CD8-positive, alpha-beta memory T cell (primary cell): ENCODE measurements around the gene ZNF571. TPM values are rescaled to one million over a fixed set of nuclear protein-coding genes. Genes with fewer than 3 reads are reported as not detected.
A peak's percentile ranks its signal among the peaks of the same experiment; 100 is the strongest.

Source experiments
- CTCF ChIA-PET: fragments of 350-600 bp; sonication (Branson Sonifier 250); formaldehyde crosslinking; loops from one replicate; lab custom pipeline; 2021; ENCODE audit warnings: antibody characterized with exemption; lab: Charles Lee
- POLR2A ChIA-PET: fragments of 350-600 bp; sonication (Branson Sonifier 250); formaldehyde crosslinking; loops from one replicate; lab custom pipeline; 2021; ENCODE audit warnings: antibody characterized with exemption; lab: Charles Lee
- DNase-seq, 5 donors: peaks; one replicate each; pipeline versions ENCODE4 v3.0.0 to v3.0.0-alpha.2; 2020 to 2022; ENCODE audit warnings: mixed read lengths in 1 of 5
- H3K27ac ChIP-seq: one replicate; pipeline ENCODE4 v1.7.0; 2013; ENCODE audit warnings: low read depth, mild to moderate bottlenecking, low read length, moderate library complexity
- H3K27me3 ChIP-seq: 2 replicates; pipeline ENCODE4 v1.7.0; 2013; ENCODE audit warnings: low read length, mild to moderate bottlenecking; ENCODE audit not compliant: insufficient read depth, poor library complexity, severe bottlenecking
- H3K36me3 ChIP-seq: 2 replicates; pipeline ENCODE4 v1.7.0; 2013; ENCODE audit warnings: mild to moderate bottlenecking, low read length, moderate library complexity; ENCODE audit not compliant: insufficient read depth
- H3K4me1 ChIP-seq: 2 replicates; pipeline ENCODE4 v1.7.0; 2013; ENCODE audit warnings: mild to moderate bottlenecking, low read length, moderate library complexity; ENCODE audit not compliant: insufficient read depth
- H3K4me3 ChIP-seq: 2 replicates; pipeline ENCODE4 v1.7.0; 2013; ENCODE audit warnings: mild to moderate bottlenecking, low read length
- H3K9me3 ChIP-seq: 2 replicates; pipeline ENCODE4 v1.7.0; 2013; ENCODE audit warnings: mild to moderate bottlenecking, low read length
- H3K27ac Mint-ChIP-seq, 8 donors: one replicate each; pipeline ENCODE4 v1.8.0; 2020 to 2021; ENCODE audit warnings: mixed read lengths in 8 of 8, mild to moderate bottlenecking in 6 of 8, inconsistent platforms in 3 of 8, moderate library complexity in 3 of 8
- H3K27me3 Mint-ChIP-seq, 2 donors: one replicate each; pipeline ENCODE4 v1.8.0; 2020 to 2021; ENCODE audit warnings: mixed read lengths in 2 of 2, mild to moderate bottlenecking in 1 of 2, moderate library complexity in 1 of 2
- H3K36me3 Mint-ChIP-seq, 3 donors: one replicate each; pipeline ENCODE4 v1.8.0; 2020 to 2021; ENCODE audit warnings: mixed read lengths in 3 of 3, inconsistent platforms in 1 of 3, mild to moderate bottlenecking in 1 of 3
- H3K4me1 Mint-ChIP-seq, 3 donors: one replicate each; pipeline ENCODE4 v1.8.0; 2020 to 2021; ENCODE audit warnings: mixed read lengths in 3 of 3, inconsistent platforms in 1 of 3, mild to moderate bottlenecking in 1 of 3
- H3K4me3 Mint-ChIP-seq, 7 donors: one replicate each; pipeline ENCODE4 v1.8.0; 2020 to 2021; ENCODE audit warnings: mixed read lengths in 7 of 7, mild to moderate bottlenecking in 6 of 7, moderate library complexity in 4 of 7, inconsistent platforms in 2 of 7
- H3K9me3 Mint-ChIP-seq, 5 donors: one replicate each; pipeline ENCODE4 v1.8.0; 2020 to 2022; ENCODE audit warnings: mixed read lengths in 5 of 5, mild to moderate bottlenecking in 3 of 5, moderate library complexity in 2 of 5, inconsistent platforms in 1 of 5
- polyA plus RNA-seq: library from polyadenylated mRNA; unstranded; fragments of 300-500 nt; fragmentation: Illumina TruSeq; gene quantifications from one replicate; pipeline ENCODE4 v1.2.3, GENCODE V29; 2021
- total RNA-seq, 2 experiments: library from RNA; stranded (reverse); gene quantifications; one replicate each; pipeline ENCODE4 v1.2.3, GENCODE V29; 2021

ZNF571 gene
- total RNA-seq = 1 to 10 TPM; 2.2 to 3.3 TPM
- polyA plus RNA-seq = 5.9 TPM

DNA sequence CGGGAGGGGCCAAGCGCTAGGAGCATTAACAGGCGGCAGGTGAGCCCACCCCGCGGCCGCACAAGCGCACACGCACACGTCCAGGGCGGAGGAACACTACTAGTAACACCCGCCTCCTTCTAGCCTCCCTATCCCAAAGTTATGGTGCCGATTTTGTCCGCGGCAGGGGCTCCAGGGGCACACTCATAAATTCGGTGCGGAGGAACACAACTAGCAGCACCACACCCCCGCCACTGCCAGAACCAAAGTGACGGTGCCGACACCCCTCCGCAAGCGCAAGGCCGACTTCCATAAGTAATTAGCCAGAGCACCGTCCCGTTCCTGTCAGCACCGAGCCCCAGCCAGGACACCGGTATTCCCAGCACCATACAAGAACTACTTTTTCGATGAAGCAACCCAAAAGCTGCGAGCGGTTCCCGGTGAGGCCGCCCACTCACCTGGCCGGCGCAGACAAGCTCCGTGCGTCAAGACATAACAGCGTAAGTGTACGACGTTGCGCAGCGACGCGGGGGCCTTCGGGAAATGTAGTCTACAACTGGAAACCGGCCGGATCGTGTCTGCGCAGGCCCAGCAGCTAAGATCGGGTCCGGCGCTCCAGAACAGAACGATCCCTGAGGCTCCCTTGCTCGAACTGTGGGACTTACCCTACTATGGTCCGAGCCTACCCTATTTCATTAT lies at the start of gene ZNF571, which contains the start of gene ZNF540:
Gene ZNF571, minus strand, starts transcription at position 489 of the 678 bp plus-strand sequence. CDS start 8,116 bp downstream, outside the sequence.
Gene ZNF540, plus strand, starts transcription at position 573 of the 678 bp plus-strand sequence. CDS start 3,572 bp downstream, outside the sequence.
- peak within 1 kb of the TSS; percentile 93 to 98 (median 96) for H3K4me3 Mint-ChIP-seq
- Histone ChIP-seq H3K27ac (peak within 1 kb of the TSS; percentile 93), H3K9me3 (peaks cover 7% of the 10 kb centered on the region), H3K4me1 (peaks cover 19% of the 10 kb centered on the region), H3K4me3 (peak within 1 kb of the TSS; percentile 93), H3K27me3 (no peaks in the 10 kb centered on the region), H3K36me3 (peaks cover 6% of the 10 kb centered on the region)
- DNase-seq = peak; percentile 82 to 95 (median 87)
- peak within 1 kb of the TSS; percentile 93 to 100 (median 98) for H3K27ac Mint-ChIP-seq
- H3K9me3 Mint-ChIP-seq = peaks cover 0 to 21% (median 7%) of the 10 kb centered on the region in 5 donors
- POLR2A ChIA-PET = interaction anchor here (0.7 to 1.9 kb wide), 15 partner anchors 8 to 990 kb away, joined by 3 to 22 read pairs (median 5); partner anchors contain the start of genes ZFP30, ZNF382, ZNF383 and ZNF420
- H3K27me3 Mint-ChIP-seq = peaks cover 0 to 4% of the 10 kb centered on the region in 2 donors
- H3K36me3 Mint-ChIP-seq = peaks cover 11 to 54% (median 34%) of the 10 kb centered on the region in 3 donors
- CTCF ChIA-PET = interaction anchor here (0.9 to 1.4 kb wide), 5 partner anchors 59 to 277 kb away, joined by 3 to 7 read pairs (median 3); partner anchors contain the start of genes ZNF570 and ZNF793
- peaks cover 33 to 57% (median 44%) of the 10 kb centered on the region in 3 donors for H3K4me1 Mint-ChIP-seq

DNA sequence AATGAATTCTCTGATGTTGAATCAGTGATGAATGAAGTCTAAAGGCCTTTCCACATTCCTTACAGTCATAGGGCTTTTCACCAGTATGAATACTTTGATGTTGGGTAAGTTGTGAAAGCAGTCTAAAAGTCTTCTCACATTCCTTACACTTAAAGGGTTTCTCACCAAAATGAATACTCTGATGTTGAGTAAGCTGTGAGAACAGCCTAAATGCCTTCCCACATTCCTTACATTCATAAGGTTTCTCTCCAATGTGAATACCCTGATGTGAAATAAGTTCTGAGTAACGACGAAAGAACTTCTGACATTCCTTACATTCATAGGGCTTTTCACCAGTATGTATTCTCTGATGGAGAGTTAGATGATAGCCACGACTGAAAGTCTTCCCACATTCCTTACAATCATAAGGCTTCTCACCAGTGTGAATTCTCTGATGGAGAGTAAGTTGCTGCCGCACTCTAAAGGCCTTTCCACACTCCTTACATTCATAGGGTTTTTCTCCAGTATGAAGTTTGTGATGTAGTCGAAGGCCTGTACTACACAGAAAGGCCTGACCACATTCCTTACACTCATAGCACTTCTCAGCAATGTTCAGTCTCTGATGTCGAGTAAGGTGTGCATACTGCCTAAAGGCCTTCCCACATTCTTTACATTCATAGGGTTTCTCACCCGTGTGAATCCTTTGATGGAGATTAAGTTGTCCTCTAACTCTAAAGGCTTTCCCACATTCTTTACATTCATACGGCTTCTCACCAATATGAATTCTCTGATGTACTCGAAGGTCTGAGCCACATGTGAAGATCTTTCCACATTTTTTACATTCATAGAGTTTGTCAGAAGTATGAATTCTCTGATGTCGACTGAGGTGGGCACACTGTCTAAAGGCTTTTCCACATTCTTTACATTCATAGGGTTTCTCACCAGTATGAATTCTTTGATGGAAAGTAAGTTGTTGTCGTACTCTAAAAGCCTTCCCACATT lies 40.8 kb upstream of the ZNF571 start:
- H3K4me1 Mint-ChIP-seq = no peaks in the 10 kb centered on the region
- no peak overlapping the region for H3K27ac Mint-ChIP-seq
- CTCF ChIA-PET = no interaction called here
- no peaks in the 10 kb centered on the region for H3K27me3 Mint-ChIP-seq
- peaks cover 31 to 57% (median 53%) of the 10 kb centered on the region in 3 donors for H3K36me3 Mint-ChIP-seq
- no peak overlapping the region for H3K4me3 Mint-ChIP-seq
- Histone ChIP-seq H3K27me3 (no peaks in the 10 kb centered on the region), H3K4me3 (no peak overlapping the region), H3K27ac (no peak overlapping the region), H3K9me3 (peaks cover 42% of the 10 kb centered on the region), H3K36me3 (peaks cover 4% of the 10 kb centered on the region), H3K4me1 (no peaks in the 10 kb centered on the region)
- no peak for DNase-seq
- peaks cover 42 to 85% (median 78%) of the 10 kb centered on the region in 5 donors for H3K9me3 Mint-ChIP-seq
- POLR2A ChIA-PET = no interaction called here

DNA sequence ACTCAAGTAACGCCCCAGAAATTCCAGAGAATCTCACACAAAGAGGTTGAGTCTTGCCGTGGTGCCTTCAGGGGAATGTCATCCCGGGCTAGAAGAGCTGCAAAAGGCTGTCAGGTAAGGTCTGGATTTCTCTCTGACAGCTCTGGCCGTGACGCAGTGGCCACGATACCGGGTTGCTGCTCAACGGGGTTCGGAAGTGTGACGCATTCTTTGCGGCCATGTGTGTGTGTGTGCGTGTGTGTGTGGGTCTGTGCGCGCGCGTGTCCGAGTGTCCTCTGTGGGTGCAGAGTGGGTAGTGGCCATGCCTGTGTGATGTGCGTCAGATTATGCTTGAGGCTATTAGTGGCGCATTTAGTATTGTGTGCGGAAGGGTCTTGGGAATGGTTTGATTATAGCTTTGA lies 390 bp upstream of the ZNF571 start:
- peak overlapping the region; percentile 93 to 100 (median 98) for H3K27ac Mint-ChIP-seq

GRCh38 chr19:37593996-37594303 lies 642 bp downstream of the ZNF571 start:
- peak overlapping the region; percentile 93 for H3K27ac ChIP-seq
- peak overlapping the region; percentile 93 to 98 (median 96) for H3K4me3 Mint-ChIP-seq

More for the DNA sequence above, 390 bp upstream of the ZNF571 start:
- peak overlapping the region; percentile 93 to 98 (median 96) for H3K4me3 Mint-ChIP-seq
- Histone ChIP-seq H3K4me3 (peak overlapping the region; percentile 93), H3K27me3 (no peaks in the 10 kb centered on the region), H3K27ac (peak overlapping the region; percentile 93), H3K36me3 (peaks cover 12% of the 10 kb centered on the region), H3K9me3 (peaks cover 7% of the 10 kb centered on the region), H3K4me1 (peaks cover 19% of the 10 kb centered on the region)
- CTCF ChIA-PET = interaction anchor here (0.9 to 1.4 kb wide), 5 partner anchors 58 to 277 kb away, joined by 3 to 7 read pairs (median 3); partner anchors contain the start of genes ZNF570 and ZNF793
- peak in 4 of 5 donors; percentile 48 to 85 (median 70) for DNase-seq
- POLR2A ChIA-PET = interaction anchor here (0.8 to 1.9 kb wide), 13 partner anchors 8 to 990 kb away, joined by 3 to 22 read pairs (median 6); partner anchors contain the start of genes ZFP30, ZNF382, ZNF420 and ZNF527
- peaks cover 15 to 57% (median 38%) of the 10 kb centered on the region in 3 donors for H3K36me3 Mint-ChIP-seq
- H3K9me3 Mint-ChIP-seq = peaks cover 0 to 18% (median 7%) of the 10 kb centered on the region in 5 donors
- peaks cover 0 to 4% of the 10 kb centered on the region in 2 donors for H3K27me3 Mint-ChIP-seq
- H3K4me1 Mint-ChIP-seq = peaks cover 33 to 57% (median 44%) of the 10 kb centered on the region in 3 donors

DNA sequence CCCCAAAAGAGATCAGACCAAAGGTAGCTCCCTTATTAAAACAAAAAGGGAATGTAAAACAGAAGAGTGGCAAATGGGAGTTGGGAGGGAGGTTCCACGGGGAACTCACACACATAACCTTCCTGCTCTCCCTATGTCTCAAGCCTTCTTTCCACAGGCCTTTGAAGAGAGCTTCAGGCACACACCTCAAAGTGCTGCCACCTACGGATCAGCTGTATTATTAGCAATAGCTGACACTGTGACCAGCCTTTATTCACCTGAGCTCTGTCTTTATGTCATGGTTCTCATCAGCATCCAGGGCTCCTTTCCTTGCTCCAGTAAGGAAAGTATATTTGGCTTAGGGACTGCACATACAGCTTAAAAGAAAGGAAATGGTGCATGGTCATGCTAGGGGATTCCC lies 11.3 kb downstream of the ZNF571 start:
- H3K4me1 ChIP-seq = no peaks in the 10 kb centered on the region
- H3K4me3 ChIP-seq = no peak overlapping the region
- H3K27ac Mint-ChIP-seq = no peak overlapping the region
- CTCF ChIA-PET = no interaction called here
- peaks cover 43% of the 10 kb centered on the region for H3K9me3 ChIP-seq
- peaks cover 34 to 54% (median 38%) of the 10 kb centered on the region in 3 donors for H3K36me3 Mint-ChIP-seq
- H3K4me1 Mint-ChIP-seq = peaks cover 0 to 3% (median 0%) of the 10 kb centered on the region in 3 donors
- H3K9me3 Mint-ChIP-seq = peaks cover 40 to 67% (median 66%) of the 10 kb centered on the region in 5 donors
- no peaks in the 10 kb centered on the region for H3K27me3 ChIP-seq
- DNase-seq = no peak
- no peaks in the 10 kb centered on the region for H3K27me3 Mint-ChIP-seq
- H3K27ac ChIP-seq = no peak overlapping the region
- POLR2A ChIA-PET = no interaction called here
- peaks cover 30% of the 10 kb centered on the region for H3K36me3 ChIP-seq
- H3K4me3 Mint-ChIP-seq = no peak overlapping the region

More at GRCh38 chr19:37593996-37594303, 642 bp downstream of the ZNF571 start:
- H3K27me3 Mint-ChIP-seq = peaks cover 0 to 4% of the 10 kb centered on the region in 2 donors
- peak overlapping the region; percentile 93 to 100 (median 98) for H3K27ac Mint-ChIP-seq
- ChIA-PET CTCF (interaction anchor here (0.9 to 1.4 kb wide), 2 partner anchors 88 to 259 kb away, joined by 3 to 7 read pairs; partner anchors contain the start of gene ZNF793), POLR2A (interaction anchor here (0.7 to 1.9 kb wide), 11 partner anchors 61 to 757 kb away, joined by 3 to 22 read pairs (median 10); partner anchors contain the start of genes ZFP30, ZNF383, ZNF420 and ZNF527)
- H3K36me3 Mint-ChIP-seq = peaks cover 10 to 53% (median 34%) of the 10 kb centered on the region in 3 donors
- Histone ChIP-seq H3K4me1 (peaks cover 19% of the 10 kb centered on the region), H3K27me3 (no peaks in the 10 kb centered on the region), H3K4me3 (peak overlapping the region; percentile 93), H3K9me3 (peaks cover 7% of the 10 kb centered on the region), H3K36me3 (peaks cover 5% of the 10 kb centered on the region)
- H3K4me1 Mint-ChIP-seq = peaks cover 33 to 57% (median 44%) of the 10 kb centered on the region in 3 donors
- no peak for DNase-seq
- H3K9me3 Mint-ChIP-seq = peaks cover 0 to 26% (median 11%) of the 10 kb centered on the region in 5 donors

DNA sequence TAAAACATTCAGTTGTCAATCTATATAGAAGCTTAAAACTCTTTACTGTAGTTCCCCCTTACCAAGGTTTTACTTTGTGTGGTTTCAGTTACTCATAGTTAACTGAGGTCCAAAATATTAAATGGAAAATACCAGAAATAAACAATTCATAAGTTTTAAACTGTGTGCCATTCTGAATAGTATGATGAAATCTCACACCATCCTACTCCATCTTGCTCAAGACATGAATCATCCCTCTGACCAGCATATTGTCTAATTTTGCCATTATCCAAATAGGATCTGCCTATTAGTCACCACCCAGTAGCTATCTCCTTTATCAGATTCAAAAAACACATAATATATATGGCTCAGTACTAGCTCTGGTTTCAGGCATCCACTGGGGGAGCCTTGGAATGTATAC lies 22.4 kb downstream of the ZNF571 start:
- Mint-ChIP-seq H3K9me3 (peaks cover 5 to 49% (median 43%) of the 10 kb centered on the region in 5 donors), H3K4me1 (no peaks in the 10 kb centered on the region), H3K36me3 (peaks cover 50 to 67% (median 54%) of the 10 kb centered on the region in 3 donors), H3K27ac (no peak overlapping the region), H3K27me3 (no peaks in the 10 kb centered on the region), H3K4me3 (no peak overlapping the region)
- Histone ChIP-seq H3K9me3 (peaks cover 47% of the 10 kb centered on the region), H3K27me3 (no peaks in the 10 kb centered on the region), H3K27ac (no peak overlapping the region), H3K4me3 (no peak overlapping the region), H3K4me1 (no peaks in the 10 kb centered on the region), H3K36me3 (peaks cover 11% of the 10 kb centered on the region)
- ChIA-PET CTCF (no interaction called here), POLR2A (no interaction called here)
- DNase-seq = no peak

DNA sequence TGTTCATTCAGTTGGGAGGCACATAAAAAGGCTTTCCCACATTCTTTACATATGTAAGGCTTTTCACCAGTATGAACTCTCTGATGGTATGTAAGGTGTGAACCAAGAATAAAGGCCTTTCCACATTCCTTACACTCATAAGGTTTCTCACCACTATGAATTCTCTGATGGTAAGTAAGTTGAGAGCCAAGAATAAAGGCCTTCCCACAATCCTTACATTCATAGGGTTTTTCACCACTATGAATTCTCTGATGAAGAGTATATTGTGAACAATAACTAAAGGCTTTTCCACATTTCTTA lies 29.3 kb downstream of the ZNF571 start:
- peaks cover 44 to 86% (median 75%) of the 10 kb centered on the region in 3 donors for H3K36me3 Mint-ChIP-seq
- ChIA-PET CTCF (no interaction called here), POLR2A (no interaction called here)
- Histone ChIP-seq H3K4me3 (peak overlapping the region; percentile 22), H3K27ac (no peak overlapping the region), H3K36me3 (peaks cover 36% of the 10 kb centered on the region), H3K9me3 (peaks cover 86% of the 10 kb centered on the region), H3K27me3 (no peaks in the 10 kb centered on the region), H3K4me1 (no peaks in the 10 kb centered on the region)
- H3K4me1 Mint-ChIP-seq = no peaks in the 10 kb centered on the region
- DNase-seq = peak in 1 of 5 donors; percentile 3
- no peak overlapping the region for H3K27ac Mint-ChIP-seq
- no peaks in the 10 kb centered on the region for H3K27me3 Mint-ChIP-seq
- H3K4me3 Mint-ChIP-seq = no peak overlapping the region
- H3K9me3 Mint-ChIP-seq = peaks cover 34 to 96% (median 87%) of the 10 kb centered on the region in 5 donors
